GM18909 (cell line): ENCODE results near the gene FABP3.
"Not testable (repeated sequence)": the region's sequence is repeated elsewhere in the genome, so short reads cannot be mapped to it uniquely, and the experiment has no call there.

ENCODE experiments used
- ATAC-seq: cut with Tn5 transposase; IDR thresholded peaks from one replicate; pipeline ENCODE4 v1.9.1; 2021; ENCODE audit warnings: mild to moderate bottlenecking; ENCODE audit not compliant: unreplicated experiment, poor library complexity

The FABP3 gene

DNA sequence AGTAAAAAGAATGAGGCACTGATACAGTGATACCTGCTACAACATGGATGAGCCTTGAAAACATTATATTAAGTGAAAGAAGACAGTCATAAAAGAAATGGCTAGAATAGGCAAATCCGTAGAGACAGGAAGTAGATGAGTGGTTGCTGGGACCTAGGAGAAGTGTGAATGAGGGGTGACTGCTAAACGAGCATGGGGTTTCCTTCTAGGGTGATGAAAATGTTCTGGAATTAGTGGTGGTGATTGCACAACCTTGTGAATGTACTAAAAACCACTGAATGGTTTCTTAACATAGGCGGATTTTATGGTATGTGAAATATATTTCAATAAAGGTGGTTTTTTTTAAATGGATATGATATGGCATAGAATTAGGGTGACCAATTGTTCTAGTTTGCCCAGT is 27.5 kb upstream of the FABP3 start:
- no peak for ATAC-seq

DNA sequence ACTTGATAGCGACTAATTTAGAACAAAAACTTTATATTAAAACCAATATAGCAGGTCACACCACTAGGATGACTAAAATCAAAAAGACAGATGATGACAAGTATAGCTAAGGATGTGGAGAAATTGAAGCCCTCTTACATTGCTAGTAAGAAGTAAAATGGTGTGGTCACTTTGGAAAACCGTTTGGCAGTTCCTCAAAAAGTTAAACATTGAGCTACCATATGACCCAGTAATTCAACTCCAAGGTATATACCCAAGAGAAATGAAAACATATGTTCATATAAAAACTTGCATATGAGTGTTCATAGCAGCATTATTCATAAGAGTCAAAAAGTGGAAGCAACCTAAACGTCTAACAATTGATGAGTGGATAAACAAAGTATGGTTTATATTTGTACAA is 27.1 kb upstream of the FABP3 start:
- ATAC-seq: no peak

DNA sequence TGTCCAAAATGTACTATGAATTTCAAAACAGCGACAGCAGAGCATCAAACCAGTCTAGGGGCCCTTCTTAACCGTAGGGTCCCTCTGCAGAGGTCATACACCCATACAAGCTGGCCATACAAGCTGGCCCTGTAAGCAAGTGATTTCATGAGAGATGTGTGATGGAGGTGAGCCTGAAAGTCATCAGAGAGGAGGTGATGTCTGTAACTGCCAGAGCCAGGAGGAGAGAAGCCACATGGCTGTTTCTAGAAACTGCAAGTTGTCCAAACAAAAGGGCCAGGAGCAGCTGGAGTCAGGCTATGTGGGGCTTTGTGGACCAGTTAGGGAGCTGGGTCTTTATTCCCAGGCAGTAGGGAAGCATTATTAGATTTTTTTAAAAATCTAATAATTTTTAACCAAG is 25.4 kb upstream of the FABP3 start:
- no peak for ATAC-seq

GRCh38 chr1:31397360-31398095 is 24.7 kb upstream of the FABP3 start:
- no peak for ATAC-seq

- ATAC-seq: no peak
Measured at GRCh38 chr1:31396633-31397351, 23.9 kb upstream of the FABP3 start.

DNA sequence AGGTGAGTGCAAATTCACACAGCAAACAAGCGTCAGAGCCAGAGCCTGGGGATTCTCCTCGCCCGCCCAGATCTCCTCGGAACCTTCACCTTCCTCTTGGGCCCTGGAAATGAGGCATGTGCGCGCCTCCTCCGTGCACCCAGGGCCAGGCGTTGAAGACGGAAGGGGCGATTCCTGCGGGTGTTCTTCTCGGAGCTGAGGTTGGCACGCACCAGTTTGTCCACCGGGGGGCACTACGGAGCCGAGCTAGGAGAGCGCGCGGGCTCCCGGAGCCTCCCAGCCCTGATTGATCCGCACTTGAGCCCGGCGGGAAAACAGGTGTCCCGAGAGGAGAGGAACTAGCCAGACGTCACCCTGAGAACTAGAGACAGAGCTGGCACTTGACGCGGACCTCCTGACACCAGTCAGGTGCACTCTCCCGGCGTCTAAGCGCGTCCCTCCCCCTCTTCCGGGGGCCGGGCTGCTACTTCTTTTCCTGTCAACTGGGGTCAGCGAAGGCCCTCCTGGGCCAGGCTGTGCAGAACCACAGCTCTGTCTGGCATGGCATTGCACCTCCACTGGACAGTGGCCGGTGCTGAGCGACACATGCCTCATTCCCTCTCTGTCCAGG is 21.8 kb upstream of the FABP3 start:
- ATAC-seq: peak; percentile 77

DNA sequence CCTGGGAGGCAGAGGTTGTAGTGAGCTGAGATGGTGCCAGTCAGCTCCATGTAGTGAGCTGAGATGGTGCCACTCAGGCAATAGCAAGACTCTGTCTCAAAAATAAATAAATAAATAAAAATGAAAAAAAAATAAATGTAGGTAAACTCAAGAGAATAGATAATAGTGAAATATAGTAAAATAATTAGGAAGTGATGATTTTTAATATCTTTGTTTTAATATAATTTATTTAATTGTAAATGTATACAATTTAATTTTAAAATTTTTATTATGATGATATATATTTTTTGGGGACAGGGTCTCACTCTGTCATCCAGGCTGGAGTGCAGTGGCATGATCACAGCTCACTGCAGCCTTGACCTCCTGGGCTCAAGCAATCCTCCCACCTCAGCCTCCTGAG is 20.6 kb upstream of the FABP3 start:
- ATAC-seq: no peak

DNA sequence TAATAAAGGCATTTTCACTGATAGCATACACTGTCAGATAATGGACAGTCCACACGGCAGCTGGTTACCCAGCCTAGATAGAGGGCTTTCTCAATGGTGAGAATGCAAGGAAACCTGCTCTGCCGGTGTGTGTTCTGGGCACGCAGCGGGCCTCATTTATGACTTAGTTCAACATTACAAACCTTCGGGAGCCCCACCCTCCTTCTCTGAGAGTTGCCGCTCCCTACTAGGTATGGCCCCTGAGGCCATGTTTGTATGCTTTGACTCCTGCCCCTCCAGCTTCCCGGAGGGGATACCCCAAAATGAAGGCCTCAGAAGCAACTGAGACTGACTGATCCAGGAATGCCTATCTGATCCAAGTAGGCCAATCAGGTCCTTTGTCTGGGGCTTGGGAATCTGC is 17.2 kb upstream of the FABP3 start:
- ATAC-seq: no peak

DNA sequence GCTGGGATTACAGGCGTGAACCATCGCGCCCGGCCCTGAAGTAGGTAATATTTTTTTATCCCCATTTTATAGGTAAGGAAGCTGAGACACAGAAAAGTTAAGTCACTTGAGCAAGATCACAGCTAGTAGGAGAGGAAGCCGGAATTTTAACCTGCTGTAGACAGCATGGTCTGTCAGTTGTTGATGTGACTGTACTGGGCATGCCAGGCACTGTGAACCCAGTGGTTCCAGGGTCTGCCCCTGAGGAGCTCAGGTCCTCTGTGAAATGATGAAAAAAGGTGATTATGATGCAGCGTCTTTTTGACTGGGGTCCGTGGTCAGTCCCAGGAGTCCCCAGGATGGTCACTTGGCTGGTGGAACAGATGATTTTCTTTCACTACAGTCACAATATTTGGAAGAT is 16.7 kb upstream of the FABP3 start:
- no peak for ATAC-seq

- ATAC-seq: no peak
Measured at GRCh38 chr1:31387612-31388011, 14.7 kb upstream of the FABP3 start.

GRCh38 chr1:31386576-31387243 is 13.8 kb upstream of the FABP3 start:
- not testable (repeated sequence) for ATAC-seq

- ATAC-seq: no peak
Measured at GRCh38 chr1:31383967-31384366, 11.1 kb upstream of the FABP3 start.

DNA sequence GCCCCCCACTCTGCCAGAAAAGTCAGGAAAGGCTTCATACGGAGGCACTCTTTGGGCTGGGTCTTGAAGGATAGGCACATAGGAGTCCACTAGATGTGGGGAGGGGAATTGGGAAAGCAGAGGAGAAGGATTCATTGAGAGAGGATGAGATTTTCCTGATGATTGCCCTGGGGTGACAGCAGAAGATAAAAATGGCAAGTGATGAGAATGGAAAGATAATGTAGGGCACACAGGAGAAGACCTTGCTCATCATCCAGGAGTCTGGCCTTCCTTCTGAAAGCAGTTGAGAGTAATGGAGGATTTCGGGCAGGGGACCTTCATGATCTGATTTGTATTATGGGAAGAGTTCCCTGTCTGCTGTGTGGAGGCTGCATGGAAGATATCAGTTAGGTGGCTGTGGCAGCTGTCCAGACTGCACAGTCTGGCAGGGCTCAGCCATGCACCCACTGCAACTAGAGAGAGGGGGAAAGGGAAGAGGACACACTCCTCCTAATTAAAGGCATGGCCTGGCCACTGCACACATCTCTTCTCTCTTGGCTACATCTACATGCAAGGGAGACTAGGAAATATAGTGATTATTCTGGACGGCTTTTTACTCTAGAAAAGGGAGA is 9.6 kb upstream of the FABP3 start:
- no peak for ATAC-seq

DNA sequence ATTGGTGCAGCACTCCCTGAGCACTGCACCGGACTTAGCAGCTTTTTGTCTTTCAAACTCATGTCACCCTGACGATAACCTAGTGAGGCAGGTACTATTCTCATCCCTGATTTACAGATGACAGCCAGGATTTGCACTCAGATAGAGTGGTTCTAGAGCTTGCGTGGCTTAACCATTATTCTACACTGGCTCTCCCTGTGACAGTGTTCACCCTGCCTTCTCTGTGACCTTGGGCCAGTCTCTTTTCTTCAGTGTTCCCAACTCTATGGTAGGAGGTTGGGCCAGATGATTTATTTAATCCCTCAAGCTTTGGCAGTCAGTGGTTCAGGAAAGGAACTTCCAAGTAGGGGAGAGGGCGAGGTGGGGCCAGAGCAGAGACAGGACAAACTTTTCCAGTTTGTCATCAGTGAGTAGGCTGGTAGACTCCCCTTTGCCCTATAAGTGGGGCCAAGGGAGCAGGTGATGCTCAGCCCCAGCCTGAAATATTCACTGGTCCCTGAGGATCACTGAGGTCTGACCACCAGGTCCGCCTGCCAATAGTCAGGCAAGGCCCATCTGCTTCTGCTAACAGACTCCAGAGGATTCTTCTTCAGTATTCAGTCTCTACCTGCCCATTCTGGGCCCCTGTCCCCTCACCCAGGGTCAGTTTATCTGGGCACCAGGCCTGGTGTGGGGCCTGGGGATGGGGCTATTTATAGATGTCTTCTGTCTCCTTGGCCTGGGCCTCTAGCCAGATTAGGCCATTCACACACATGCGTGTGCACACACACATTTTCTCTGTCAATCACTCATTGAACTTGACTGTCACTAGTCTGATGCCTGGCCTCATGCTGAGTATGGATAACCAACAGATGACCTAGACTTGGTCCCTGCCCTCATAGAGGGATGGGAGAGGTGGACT is 8.8 kb upstream of the FABP3 start:
- ATAC-seq: no peak

DNA sequence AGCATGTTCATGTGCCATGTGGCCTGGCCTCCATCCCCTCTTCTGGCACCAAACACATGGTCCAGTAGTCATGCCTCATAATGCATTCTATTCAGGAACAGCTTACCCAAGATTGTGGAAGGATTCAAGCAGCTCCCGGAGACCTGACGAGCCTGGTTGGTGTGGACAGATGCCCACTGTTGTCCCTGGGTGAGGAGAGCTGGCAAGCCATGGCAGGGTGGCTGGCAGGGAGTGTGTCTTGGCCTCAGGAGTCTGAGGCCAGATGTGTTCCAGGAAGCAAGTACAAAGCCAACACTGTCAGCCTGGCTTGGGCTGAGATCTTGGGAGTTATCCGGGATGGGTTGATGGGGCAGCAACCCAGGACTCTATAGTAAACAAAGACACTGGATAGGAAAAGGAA is 7.3 kb upstream of the FABP3 start:
- no peak for ATAC-seq

DNA sequence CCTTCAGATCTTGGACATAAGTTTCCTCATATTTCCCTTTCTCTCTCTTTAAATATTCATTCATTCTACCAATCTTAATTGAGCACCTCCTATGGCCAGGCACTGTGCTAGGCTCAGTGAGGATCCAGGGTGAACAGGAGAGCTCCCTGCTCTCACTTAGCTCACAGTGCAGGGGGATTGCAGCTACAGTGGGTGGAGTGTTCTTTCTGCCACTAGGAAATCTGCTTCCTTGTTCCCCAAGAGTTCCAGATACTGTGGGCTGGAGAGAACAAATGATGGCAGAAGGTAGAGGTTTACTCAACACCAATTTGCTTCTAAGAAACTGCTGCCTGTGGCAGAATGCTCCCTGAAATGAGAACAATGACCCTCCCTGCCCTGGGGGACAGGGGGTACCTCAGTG is 5.1 kb upstream of the FABP3 start:
- ATAC-seq: no peak

DNA sequence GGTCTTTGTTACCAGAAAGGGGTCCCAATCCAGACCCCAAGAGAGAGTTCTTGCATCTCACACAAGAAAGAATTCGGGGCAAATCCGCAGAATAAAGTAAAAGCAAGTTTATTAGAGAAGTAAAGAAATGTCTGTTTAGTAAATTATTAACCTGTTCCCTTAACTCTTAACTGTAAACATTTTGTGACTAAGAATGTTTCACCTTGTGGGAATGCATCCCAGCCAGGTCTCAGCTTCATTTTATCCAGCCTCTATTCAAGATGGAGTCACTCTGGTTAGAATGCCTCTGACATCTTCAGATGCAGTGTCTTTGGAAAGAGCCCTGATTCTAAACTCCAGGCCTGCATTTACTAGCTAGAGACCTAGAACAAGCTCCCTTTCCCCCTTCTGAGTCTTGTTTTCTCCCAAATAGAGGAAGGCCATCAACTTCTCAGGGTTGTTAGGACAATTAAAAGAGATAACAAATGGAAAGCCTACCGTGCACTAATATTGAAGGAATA is 4.5 kb upstream of the FABP3 start:
- no peak for ATAC-seq

DNA sequence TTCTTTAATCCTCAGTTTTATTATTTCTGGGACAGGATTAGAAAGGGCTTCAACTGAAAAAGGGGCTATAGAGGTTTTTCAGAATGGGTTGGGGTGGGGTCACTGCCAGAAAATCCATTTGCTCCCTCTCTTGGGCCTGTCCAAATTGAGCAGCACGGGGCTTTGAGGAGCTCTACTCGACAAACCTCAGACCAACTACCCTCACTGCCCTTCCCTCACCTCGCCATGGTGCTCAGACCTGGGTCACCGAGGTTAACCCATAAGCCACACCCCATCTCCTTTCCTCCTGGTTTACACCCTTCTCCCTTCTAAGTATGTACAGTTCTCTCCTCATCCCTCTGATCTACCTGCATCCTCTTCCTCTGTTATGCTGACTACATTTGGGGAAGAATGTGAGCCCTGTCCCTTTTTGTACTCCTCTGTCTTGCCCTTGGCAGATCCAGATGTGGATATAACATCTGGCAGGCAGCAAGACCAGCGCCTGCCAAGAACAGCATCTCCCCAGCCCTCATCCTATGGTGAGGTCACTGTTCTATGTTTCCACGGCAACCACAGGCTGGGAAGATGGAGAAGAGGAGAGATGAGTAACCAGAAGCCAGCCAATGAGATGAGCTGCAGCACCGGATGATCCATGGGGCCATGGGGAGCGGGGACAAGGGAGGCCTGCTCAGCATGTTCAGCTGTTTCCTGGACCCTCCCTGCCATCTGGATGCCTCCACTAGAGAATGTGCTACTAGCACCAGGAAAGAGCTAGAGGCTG is 3.7 kb upstream of the FABP3 start:
- no peak for ATAC-seq
